DND-41 (cell line): ENCODE measurements around the gene VAPA.

Experiments used
- EZH2 ChIP-seq: IDR thresholded peaks from 3 replicates; pipeline ENCODE4 v1.6.1; 2012; ENCODE audit warnings: borderline replicate concordance, low read depth, mild to moderate bottlenecking, moderate library complexity, low read length, inconsistent platforms; ENCODE audit not compliant: severe bottlenecking
- TF ChIP-seq, protein P1 (sequence below): IDR thresholded peaks from 2 replicates; pipeline ENCODE4 v1.5.1; 2012; ENCODE audit warnings: borderline replicate concordance, low read length, moderate library complexity, mild to moderate bottlenecking; ENCODE audit not compliant: poor library complexity, severe bottlenecking; ENCODE audit errors: extremely low read depth

DNA sequence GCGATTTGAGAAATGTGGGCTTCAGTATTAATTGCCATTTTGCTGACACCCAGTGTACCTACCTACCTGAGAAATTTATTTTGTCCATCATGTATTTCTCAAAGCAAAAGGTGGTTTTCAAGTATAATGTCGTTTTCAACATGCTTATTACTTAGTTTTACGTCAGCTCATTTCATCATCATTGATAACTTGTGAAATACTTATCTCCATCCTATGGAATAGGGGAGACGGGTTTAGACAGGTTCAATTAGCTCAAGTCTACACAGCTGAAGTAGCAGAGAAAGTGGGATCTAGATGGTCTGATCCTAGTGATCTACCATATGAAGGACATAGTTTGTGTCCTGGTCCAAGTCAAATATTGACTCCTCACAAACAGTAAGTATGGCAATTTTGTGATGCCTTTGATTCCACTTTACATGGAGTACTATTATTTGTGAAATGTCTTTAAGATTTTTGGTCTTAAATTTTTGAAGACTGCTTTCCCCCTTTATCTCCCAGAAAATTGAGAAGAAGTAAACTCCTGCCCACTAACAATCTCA, 45.1 kb downstream of the VAPA start:
- TF ChIP-seq, protein P1, sequence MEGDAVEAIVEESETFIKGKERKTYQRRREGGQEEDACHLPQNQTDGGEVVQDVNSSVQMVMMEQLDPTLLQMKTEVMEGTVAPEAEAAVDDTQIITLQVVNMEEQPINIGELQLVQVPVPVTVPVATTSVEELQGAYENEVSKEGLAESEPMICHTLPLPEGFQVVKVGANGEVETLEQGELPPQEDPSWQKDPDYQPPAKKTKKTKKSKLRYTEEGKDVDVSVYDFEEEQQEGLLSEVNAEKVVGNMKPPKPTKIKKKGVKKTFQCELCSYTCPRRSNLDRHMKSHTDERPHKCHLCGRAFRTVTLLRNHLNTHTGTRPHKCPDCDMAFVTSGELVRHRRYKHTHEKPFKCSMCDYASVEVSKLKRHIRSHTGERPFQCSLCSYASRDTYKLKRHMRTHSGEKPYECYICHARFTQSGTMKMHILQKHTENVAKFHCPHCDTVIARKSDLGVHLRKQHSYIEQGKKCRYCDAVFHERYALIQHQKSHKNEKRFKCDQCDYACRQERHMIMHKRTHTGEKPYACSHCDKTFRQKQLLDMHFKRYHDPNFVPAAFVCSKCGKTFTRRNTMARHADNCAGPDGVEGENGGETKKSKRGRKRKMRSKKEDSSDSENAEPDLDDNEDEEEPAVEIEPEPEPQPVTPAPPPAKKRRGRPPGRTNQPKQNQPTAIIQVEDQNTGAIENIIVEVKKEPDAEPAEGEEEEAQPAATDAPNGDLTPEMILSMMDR = no peak
- no peak for TF ChIP-seq EZH2
